GM12892 (cell line): Measurements from ENCODE around the gene HS3ST2.

ENCODE experiments used
- POLR2A ChIP-seq: IDR thresholded peaks from 2 replicates; pipeline ENCODE4 v1.6.1; 2011; ENCODE audit warnings: low read depth, low read length, control low read depth
- POLR2AphosphoS5 ChIP-seq: IDR thresholded peaks from 2 replicates; pipeline ENCODE4 v1.6.1; 2011; ENCODE audit warnings: low read depth, low read length, control low read depth
- TAF1 ChIP-seq: IDR thresholded peaks from 2 replicates; pipeline ENCODE4 v1.6.1; 2011; ENCODE audit warnings: low read depth, mild to moderate bottlenecking, control low read depth, low read length, borderline replicate concordance

DNA sequence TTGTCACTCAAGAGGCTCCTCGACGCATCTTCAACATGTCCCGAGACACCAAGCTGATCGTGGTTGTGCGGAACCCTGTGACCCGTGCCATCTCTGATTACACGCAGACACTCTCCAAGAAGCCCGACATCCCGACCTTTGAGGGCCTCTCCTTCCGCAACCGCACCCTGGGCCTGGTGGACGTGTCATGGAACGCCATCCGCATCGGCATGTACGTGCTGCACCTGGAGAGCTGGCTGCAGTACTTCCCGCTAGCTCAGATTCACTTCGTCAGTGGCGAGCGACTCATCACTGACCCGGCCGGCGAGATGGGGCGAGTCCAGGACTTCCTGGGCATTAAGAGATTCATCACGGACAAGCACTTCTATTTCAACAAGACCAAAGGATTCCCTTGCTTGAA lies 101.0 kb downstream of the HS3ST2 start:
- no peak for TF ChIP-seq POLR2A
- no peak for TF ChIP-seq POLR2AphosphoS5
- TF ChIP-seq TAF1, result no peak
